TTC549 (cell line): ENCODE results near the gene MARCHF10.

Experiments
- FAIRE-seq: peaks from 2 replicates; lab custom pipeline; 2012; peaks lifted over from hg19 to GRCh38; lab: Jason Lieb, UNC

MARCHF10 gene

DNA sequence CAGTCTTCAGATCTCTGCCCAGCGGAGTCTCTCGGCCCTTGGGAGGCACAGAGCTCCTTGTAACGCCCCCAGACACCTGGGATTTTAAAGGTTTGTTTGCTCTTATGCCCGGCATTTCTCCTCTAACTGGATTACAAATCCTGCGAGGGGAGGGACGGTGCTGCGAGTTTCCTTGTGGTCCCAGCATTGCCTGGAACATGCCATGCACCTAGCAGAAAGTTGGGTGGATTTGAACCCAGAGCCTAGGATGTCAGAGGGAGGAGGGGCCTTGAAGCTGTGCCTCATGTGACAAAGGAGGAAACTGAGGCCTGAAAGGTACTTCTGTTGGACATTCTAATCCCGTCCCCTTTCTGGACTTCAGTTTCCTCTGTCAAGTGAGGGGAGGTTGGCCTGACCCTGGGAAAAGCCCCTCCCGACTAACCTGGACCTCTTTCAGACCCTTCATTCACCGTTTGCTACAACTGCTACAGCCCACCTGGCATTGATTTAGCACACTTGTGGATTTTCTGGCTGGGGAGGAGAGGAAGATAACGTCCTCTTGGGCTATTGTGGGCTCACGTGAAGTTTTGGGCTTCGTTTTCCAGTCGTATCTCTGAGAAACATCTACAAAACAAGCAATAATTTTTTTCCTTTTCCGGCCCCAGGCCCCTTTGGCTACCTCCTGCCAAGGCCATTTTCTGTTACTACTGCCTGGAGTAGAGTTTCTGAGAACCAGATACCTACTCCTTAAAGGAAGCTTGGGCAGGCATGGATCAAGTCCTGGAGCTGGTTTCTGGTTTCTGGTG lies 149.8 kb downstream of the MARCHF10 start:
- FAIRE-seq, result no peak

DNA sequence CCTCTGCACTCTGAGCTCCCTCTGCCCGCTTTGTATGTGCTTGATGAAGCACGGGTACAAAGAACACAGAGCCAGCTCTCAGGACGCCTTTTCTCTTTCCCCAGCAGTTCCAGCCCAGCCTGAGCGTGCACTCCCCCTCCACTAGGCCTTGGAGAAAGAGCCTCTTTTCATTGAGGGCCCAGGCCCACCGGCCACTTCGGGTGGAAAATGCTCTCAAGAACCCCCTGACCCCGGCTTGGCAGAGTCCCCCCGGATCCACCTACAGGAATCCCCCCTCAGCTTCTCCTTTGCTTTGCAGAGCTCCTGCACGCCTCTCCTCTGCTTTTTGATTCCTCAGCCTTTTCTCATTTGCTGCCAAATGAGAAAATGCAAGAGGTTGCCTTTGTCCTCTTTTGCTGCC lies 150.4 kb downstream of the MARCHF10 start:
- no peak for FAIRE-seq

DNA sequence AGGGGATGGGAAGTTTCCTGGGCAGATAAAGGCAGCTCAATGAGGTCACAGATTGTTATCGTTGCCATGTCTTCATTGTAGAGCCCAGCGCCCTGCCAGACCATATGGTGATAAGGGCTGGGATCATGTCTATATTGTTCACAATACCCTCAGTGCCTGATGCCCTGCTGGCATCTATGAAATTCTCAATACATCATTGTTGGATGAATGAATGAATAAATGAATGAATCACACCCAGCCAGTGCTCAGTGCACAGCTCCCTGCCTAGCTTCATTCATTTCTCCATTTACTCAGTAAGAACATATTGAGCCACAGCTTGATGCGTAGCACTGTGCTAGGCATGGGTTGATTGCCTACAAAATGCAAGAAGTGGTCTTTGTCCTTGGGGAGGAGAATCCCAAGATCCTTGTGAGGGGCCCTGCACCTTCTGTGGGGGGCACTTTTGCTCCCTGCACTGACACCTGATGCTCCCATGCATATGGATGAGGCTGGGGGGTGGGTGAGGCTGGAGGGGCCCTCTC lies 150.9 kb downstream of the MARCHF10 start:
- FAIRE-seq, result no peak

DNA sequence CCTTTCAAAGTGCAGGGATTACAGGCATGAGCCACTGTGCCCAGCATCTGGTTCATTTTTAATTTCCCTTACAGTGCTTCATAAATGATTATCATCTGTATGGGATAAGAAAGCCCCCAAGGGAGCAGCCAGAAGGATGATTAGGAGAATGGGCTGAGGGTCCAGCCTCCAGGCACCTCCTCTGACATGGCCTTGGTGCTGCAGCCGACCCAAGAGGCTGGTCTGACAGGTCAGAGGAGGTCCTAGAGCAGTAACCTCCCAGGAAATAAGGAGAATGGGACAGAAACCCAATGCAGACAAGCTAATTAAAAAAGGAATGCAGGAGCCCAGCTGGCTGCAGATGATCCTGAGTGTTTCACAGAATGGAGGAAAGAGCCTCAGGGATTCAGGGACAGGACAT lies 151.7 kb downstream of the MARCHF10 start:
- FAIRE-seq, result no peak

DNA sequence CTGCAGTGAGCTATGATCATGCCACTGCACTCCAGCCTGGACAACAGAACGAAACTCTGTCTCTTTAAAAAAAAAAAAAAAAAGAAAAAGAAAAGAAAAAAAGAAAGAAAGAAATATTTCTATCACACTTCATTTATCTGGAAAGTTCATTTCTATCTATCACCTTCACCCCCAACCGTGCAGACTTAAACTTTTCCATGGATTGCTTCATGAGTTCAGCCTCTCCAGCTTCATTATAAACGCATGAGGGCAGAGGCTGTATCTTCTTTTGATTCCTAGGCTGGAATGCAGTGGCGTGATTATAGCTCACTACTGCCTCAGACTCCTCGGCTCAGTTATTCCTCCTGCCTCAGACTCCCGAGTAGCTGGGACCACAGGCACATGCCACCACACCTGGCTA lies 152.5 kb downstream of the MARCHF10 start:
- no peak for FAIRE-seq

DNA sequence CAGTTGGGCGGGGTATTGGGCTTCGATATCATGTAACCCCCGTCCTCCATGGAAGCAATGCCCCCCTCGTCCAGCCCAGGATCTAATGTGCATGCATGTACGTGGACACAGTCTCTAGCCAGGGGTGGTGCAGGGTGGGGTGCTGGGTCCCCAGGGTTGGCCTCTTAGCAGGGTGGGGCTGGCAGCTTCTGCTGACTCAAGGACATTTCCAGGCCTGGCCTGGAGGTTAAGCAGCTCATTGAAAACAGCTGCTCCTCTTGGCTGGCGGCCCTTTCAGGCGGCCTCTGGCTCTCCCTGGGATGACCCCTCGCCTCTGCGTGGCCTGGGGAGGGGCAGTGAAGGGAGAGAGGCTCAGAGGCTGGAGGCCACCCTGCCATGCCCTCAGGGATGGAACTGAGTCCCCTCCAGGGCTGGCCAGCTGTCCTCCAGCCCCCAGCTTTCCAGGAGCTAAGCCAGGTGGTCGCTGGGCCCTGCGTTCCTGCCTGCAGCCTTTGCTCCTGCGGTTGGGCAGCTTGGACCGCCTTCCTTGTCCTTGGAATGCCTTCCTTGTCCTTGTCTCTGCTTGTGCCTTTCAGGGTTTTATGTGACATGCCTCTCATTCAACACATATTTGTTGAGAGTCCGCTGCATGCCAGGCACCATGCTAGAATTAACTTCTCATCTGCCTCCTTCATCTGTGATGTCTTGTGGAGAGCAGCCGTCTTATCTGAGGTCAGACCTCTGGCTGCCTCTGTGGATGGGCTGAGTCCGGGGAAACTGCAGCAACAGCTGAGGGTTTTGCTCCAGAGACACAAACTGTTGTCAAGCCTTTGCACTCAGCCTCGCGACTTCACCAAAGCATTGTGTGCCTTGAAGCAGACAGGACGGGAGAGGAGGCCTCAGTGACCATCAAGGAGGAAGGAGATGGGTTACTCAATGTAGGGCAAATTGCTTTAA lies 154.0 kb downstream of the MARCHF10 start:
- no peak for FAIRE-seq

DNA sequence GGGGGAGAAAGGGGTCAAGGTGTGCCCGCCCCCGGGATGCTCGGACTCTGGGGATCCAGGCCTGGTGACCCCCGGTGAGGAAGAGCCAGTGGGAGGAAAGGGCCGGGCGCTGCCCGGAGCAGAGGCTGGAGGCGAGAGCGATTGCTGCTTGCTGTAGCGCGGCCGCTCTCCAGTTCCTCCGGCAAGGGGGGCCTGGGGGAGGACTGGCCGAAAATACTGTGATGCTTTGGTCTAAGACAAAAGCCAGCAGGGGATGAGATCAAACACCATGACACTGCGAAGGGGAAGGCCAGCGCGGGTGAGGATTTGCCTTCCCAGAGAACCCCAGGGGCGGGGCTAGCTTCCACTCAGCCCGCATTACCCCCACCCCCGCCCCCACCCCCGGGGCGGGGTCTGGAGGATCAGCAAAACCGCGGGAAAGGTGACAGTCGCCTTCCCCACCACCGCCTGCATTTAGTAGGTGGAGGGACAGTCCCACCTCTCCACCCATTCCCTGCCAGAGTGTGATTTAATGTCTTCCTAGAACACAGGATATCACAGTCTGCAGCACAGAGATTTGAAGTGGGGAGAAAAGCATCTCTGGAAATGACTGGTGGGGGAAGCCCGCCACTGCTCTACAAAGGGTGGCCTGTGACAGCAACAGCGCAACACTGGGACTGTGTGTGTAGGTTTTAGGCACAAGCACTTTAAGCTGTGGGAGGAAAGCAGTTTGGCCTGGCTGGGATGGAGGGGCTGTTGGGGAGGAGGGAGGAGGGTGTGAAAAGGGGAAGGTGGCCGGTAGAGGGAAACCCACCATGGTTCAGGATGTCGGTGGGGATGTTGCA lies 154.9 kb downstream of the MARCHF10 start:
- no peak for FAIRE-seq

DNA sequence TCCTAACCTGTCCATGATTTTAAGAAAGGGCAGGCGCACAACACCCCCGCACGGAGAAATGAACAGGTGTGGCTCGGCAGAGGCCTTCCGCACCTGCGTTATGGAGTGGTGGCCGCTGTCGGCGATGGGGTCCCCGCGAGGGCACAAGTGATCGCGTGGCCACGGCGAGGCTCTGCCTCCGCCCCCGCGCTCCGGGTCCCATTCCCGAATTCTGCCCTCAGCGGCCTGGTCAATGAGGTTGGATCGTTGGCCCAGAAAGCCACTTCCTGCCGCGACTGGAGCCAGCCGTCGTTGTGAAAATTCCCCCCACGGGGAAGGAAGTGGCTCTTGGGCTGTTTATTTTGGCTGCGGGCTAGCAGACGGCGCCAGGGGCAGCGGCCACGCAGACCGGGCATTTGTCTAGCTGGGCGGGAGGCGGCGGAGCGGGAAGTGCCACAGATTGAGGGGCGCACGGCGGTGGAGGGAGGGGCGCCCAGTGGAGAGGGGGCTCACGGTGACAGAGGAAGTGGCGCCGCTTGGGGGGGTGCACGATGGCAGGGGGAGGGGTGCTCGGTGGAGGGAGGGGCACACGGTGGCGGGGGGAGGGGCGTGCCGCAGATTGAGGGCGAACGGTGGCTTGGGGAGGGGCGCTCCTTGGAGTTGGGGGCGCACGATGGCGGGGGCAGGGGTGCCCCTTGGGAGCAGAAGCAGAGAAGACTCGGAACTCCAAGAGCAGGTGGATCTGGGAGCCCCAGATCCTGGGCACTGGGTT lies 155.7 kb downstream of the MARCHF10 start:
- no peak for FAIRE-seq
